Sigmoid colon (tissue), 4 donors: ENCODE results near the gene MSX1.

Experiments
- POLR2A ChIP-seq, 2 donors: fragments of 450-650 bp; IDR thresholded peaks; one replicate each; pipeline ENCODE4 v1.6.1; 2016; ENCODE audit warnings: antibody characterized with exemption in 2 of 2, mild to moderate bottlenecking in 2 of 2, moderate library complexity in 2 of 2
- POLR2AphosphoS5 ChIP-seq, 4 donors: sonication (generic); formaldehyde crosslinking; IDR thresholded peaks; one replicate each; pipeline ENCODE4 v1.6.1; 2017; ENCODE audit warnings: antibody characterized with exemption in 4 of 4
- TF ChIP-seq, protein P1 (sequence below), 4 experiments: fragments of 450-650 bp in 3 of 4; fragments of 200-600 bp in 1 of 4; IDR thresholded peaks; one replicate each; pipeline ENCODE4 v1.5.1; 2016 to 2019; ENCODE audit warnings: antibody characterized with exemption in 4 of 4, mild to moderate bottlenecking in 3 of 4, moderate library complexity in 2 of 4

DNA sequence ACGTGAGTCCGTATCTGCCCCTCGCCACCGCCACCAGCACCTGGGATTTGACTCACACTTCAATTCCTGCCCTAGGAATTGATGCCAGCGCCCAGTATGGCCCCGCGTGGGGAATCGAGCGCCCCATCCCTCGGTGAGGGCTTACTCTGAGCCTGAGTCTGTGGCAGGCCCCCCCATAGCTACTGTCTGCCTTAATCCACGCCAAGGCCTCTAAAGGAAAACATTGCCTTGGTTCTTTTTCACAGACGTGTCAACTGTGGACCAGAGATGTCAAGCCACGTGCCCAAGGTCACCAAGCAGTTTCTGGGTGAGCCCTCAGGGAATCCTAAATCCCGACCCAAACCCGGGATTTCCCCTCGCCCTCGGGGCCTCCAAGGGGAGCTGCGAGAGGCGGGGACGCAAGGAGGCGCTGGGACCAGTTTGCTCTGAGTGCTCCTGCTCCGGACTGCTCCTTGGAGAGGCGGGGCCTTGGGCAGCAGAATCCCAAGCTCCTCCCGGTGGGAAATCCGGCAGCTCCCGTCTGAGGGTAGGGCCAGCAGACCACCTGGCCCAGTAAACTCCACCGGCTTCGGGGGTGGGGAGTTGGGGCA lies 12.9 kb downstream of the MSX1 start:
- TF ChIP-seq, protein P1, sequence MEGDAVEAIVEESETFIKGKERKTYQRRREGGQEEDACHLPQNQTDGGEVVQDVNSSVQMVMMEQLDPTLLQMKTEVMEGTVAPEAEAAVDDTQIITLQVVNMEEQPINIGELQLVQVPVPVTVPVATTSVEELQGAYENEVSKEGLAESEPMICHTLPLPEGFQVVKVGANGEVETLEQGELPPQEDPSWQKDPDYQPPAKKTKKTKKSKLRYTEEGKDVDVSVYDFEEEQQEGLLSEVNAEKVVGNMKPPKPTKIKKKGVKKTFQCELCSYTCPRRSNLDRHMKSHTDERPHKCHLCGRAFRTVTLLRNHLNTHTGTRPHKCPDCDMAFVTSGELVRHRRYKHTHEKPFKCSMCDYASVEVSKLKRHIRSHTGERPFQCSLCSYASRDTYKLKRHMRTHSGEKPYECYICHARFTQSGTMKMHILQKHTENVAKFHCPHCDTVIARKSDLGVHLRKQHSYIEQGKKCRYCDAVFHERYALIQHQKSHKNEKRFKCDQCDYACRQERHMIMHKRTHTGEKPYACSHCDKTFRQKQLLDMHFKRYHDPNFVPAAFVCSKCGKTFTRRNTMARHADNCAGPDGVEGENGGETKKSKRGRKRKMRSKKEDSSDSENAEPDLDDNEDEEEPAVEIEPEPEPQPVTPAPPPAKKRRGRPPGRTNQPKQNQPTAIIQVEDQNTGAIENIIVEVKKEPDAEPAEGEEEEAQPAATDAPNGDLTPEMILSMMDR (IDR thresholded peaks at IDR 0.05), result no peak
- TF ChIP-seq POLR2AphosphoS5 (IDR thresholded peaks at IDR 0.05), result no peak
- TF ChIP-seq POLR2A (IDR thresholded peaks at IDR 0.05), result no peak
